CD4-positive, alpha-beta T cell treated with Interleukin-6 for 4 hours (primary cell): ENCODE data around the gene BET1L.
"Not testable (repeated sequence)": the region's sequence is repeated elsewhere in the genome, so short reads cannot be mapped to it uniquely, and the experiment has no call there.

Source experiments
- DNase-seq: peaks from one replicate; pipeline ENCODE4 v3.0.0-alpha.2; 2020; ENCODE audit warnings: mixed read lengths

Gene BET1L

GRCh38 chr11:225734-226453 lies 18.7 kb upstream of the BET1L start:
- no peak for DNase-seq

- no peak for DNase-seq
Observed at GRCh38 chr11:224424-224823, 17.2 kb upstream of the BET1L start.

GRCh38 chr11:223884-224283 lies 16.7 kb upstream of the BET1L start:
- no peak for DNase-seq

- DNase-seq = no peak
Observed at GRCh38 chr11:223026-223789, 16.0 kb upstream of the BET1L start.

- no peak for DNase-seq
Observed at GRCh38 chr11:221998-222789, 15.0 kb upstream of the BET1L start.

GRCh38 chr11:221539-221938 lies 14.3 kb upstream of the BET1L start:
- no peak for DNase-seq

- DNase-seq = not testable (repeated sequence)
Observed at GRCh38 chr11:220641-221215, 13.5 kb upstream of the BET1L start.

- DNase-seq = no peak
Observed at GRCh38 chr11:218815-219593, 11.8 kb upstream of the BET1L start.

GRCh38 chr11:217704-218103 lies 10.5 kb upstream of the BET1L start:
- no peak for DNase-seq

- DNase-seq = no peak
Observed at GRCh38 chr11:216081-216974, 9.1 kb upstream of the BET1L start.

GRCh38 chr11:215581-216037 lies 8.4 kb upstream of the BET1L start:
- DNase-seq = no peak

GRCh38 chr11:214083-214482 lies 6.9 kb upstream of the BET1L start:
- DNase-seq = no peak

GRCh38 chr11:213111-213510 lies 5.9 kb upstream of the BET1L start:
- no peak for DNase-seq

- DNase-seq = no peak
Observed at GRCh38 chr11:212150-213100, 5.2 kb upstream of the BET1L start.

- DNase-seq = no peak
Observed at GRCh38 chr11:211741-212140, 4.5 kb upstream of the BET1L start.

- DNase-seq = no peak
Observed at GRCh38 chr11:211295-211694, 4.1 kb upstream of the BET1L start.

- DNase-seq = no peak
Observed at GRCh38 chr11:210803-211180, 3.6 kb upstream of the BET1L start.

GRCh38 chr11:210122-210802 lies 3.1 kb upstream of the BET1L start:
- DNase-seq = no peak
